HG02884 (cell line): ENCODE measurements around the gene POGLUT2.
"Not testable (repeated sequence)": the region's sequence is repeated elsewhere in the genome, so short reads cannot be mapped to it uniquely, and the experiment has no call there.

ENCODE experiments used
- ATAC-seq: cut with Tn5 transposase; IDR thresholded peaks from one replicate; pipeline ENCODE4 v1.9.1; 2021; ENCODE audit warnings: mild to moderate bottlenecking, moderate library complexity; ENCODE audit not compliant: unreplicated experiment

POGLUT2 gene

GRCh38 chr13:102812611-102813287, 14.0 kb upstream of the POGLUT2 start:
- ATAC-seq = no peak

DNA sequence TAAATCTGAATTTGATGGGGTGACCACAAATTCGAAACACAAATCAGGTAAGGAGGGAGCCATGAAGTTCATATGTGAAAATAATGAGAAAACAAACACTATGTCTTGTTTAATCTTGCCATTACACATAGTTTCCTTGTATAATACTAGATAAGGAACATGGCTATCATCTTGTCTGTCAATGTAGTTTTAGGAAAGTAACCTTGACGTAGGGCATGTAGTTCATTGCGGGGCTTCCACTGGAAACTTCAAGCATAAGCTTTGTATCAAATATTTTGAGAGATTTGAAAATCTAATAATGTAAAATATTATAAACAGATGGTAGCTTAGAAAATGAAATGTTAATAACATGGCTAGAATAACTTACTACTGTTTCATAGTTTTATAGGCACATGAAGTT, 8.9 kb upstream of the POGLUT2 start:
- no peak for ATAC-seq

DNA sequence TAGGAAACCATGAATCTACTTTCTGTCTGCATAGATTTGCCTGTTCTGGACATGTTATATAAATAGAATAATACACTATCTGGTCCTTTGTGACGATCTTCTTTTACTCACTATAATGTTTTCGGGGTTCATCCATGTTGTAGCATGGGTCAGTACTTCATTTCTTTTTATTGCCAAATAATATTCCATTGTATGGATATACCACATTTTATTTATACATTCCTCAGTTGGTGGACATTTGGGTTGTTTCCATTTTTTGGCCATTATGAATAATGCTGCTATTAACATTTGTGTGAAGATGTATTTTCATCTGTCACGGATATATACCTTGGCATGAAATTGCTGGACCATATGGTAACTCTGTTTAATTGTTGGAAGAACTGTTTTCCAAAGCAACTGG, 6.9 kb upstream of the POGLUT2 start:
- no peak for ATAC-seq

DNA sequence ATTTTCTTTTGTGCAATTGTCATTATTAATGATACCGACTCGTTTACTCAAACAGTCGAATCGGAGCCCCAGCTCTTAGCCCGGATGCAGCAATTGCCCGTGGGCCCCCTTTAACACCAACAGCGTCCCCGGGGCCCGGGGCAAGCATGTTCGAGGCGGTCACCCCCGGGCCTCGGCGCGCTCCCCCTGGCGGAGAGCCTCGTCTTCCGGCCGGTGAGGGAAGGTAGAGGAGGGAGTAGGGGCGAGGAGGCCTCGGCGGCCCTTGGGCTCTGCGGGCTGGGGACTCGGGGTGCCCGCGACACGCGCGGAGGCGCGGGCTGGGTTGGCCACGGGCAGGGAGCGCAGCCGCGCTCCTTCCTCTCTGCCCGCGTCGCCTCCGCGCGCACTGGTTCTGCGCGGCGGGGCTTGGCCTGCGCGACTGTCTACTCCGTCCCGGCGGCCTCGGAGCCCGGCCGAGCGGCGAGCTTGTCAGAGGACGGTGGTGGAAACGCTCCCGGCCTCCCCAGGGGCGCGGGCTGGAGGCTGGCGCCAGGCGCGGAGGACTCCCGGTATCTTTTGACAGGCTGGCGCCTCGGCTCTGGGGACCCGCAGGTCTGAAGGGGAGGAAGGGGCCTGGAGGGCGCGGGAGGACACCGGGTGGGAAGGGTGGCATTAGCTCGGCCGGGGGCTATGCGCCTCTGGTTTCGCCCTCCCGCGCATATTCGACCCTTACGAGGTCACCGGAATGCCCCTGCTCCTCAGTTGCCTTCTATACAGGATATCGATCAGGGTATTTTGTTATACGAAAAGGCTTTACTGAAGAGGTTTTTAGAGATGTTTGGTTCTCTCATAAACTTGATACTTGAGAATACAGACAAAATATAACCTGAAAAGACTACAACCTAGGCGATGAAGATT, 1.6 kb upstream of the POGLUT2 start:
- peak; percentile 70 for ATAC-seq

DNA sequence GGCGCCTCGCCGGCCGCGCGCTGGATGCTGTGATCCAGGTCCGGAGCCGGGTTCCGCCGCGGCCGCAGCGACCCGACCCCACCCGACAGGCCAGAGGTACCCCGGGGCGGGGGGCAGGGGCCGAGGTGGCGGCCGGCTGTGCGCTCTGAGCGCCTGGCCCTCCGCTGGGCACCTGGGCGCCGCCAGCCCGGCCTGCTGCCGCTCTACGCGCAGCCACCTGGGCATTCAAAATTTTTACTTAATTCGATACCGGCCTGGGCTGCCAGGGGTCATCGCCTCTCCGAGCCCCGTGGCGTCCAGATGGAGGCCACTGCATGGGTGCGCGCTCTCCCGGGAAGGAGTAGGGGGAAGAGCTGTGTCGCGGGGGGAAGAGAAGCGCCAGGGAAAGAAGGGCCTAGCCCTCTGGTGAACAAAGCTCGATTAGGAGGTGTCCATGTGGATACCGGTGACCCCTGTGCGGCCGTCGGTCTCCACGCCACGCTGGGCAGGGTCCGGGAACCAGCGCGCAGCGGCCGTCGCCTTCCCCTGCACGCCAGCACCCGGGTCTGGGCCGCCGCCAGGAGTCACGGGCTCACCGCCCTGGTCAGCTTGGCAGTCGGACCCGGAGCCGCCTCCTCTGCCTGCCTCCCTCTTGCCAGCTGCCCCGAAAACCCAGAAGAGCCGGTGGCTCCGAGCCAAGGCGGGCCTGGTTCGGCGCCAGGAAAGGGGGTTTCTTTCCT, 809 bp upstream of the POGLUT2 start:
- peak; percentile 3 for ATAC-seq

DNA sequence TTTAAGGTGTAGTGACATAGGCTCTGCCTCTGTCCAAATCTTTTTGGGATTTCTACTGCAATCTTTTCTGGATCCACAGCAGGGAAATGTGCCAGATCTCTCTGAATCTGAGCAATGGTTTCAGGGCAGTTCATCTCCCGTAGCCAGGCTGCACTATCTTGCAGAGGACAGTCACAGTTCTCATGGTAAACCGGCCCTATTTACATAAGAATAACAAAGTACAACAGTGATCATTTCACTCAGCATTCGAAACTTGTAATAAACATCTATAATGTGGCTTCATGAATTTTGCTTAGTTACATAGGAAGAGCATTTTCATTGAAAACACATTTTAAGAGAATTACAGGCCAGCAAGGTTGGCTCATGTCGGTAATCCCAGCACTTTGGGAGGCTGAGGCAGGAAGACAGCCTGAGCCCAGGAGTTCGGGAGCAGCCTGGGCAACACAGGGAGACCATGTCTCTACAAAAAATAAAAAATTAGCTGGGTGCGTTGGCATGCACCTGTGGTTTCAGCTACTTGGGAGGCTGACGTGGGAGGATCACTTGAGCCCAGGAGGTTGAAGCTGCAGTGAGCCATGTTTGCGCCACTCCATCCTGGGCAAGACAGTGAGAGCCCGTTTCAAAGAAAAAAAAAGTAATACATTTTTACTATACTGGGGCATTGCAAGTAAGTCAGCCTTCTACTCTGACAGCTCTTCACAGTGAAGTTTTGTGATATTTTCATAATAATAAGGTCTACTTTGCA, 5.0 kb downstream of the POGLUT2 start:
- no peak for ATAC-seq

DNA sequence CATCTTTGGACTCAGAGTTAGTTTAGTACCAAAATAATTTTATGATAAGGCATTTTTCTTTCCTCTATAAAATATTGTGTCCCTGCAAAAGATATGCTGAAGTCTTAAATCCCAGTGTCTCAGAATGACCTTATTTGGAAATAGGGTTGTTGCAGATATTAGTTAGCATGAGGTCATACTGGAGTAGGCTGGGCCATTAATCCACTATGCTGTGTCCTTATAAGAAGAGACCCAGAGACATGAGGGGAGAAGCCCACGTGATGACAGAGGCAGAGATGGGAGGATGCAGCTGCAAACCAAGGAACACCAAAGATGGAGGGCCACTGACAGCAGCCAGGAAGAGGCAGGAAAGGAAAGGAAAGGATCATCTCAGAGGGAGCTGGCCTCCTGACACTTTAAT, 6.4 kb downstream of the POGLUT2 start:
- no peak for ATAC-seq

- ATAC-seq = no peak
Observed at GRCh38 chr13:102788683-102789082, 10.1 kb downstream of the POGLUT2 start.

DNA sequence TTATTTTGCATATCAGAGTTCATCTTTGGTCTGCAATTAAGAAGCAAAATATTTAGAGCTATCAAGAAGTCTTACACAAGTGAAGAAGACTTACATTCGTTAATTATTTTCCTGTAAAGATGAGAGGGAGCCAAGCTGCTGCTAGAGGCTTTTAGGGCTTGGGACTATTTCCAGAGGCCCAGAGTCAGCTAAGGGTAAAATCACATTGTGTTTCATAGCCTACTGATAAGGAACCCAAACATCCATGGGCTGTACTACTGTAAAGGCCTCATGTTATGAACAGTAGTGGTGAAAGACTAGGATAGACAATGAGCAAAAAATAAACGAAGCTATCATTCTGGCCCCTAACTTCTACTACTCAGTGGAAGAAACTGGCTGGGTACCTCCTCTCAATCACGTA, 14.3 kb downstream of the POGLUT2 start:
- no peak for ATAC-seq

DNA sequence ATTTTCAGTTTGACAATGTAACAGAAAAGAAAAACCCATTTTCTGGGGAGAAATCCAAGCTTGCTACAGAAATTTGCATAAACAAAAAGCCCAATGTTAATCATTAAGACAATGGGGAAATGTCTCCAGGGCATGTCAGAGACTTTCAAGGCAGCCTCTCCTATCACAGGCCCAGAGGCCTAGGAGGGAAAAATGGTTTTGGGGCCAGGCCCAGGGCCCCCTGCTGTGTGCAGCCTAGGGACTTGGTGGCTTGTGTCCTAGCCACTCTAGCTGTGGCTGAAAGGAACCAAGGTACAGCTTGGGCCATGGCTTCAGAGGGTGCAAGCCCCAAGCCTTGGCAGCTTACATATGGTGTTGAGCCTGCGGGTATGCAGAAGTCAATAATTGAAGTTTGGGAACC, 17.2 kb downstream of the POGLUT2 start:
- ATAC-seq = no peak

- ATAC-seq = not testable (repeated sequence)
Observed at GRCh38 chr13:102780656-102781055, 18.1 kb downstream of the POGLUT2 start.

DNA sequence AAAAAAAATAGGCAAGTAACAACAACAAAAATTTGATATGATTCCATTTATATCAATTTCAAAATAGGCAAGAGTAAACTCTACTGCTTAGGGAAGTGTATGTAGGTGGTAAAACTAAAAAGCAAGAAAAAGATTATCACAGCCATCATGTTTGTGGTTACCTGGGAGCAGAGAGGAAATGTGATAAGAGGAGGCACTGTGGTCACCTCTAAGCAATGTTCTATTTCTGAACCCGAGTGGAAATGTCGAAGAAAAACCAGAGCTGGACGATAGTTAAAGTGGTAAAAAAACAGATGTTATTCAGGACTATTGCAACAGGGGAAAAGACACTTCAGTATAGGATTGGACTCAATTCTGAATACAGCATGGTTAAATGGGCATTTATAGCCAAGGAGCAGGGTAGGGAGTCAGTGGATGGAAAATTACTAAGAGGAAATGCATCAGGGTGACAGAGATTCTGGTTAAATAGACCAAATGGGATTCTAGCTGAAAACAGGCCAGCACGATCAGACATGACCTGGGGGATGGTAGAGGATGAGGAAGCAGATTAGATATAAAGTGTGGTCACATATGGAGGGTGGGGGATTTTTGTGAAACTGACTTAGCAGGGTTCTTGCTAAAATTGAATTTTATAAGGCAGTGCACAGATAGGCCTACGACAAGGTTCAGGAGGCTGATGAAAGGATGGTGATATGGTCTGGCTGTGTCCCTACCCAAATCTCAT, 19.2 kb downstream of the POGLUT2 start:
- ATAC-seq = peak; percentile 61

- no peak for ATAC-seq
Observed at GRCh38 chr13:102777736-102778135, 21.0 kb downstream of the POGLUT2 start.

- no peak for ATAC-seq
Observed at GRCh38 chr13:102776271-102776670, 22.5 kb downstream of the POGLUT2 start.

DNA sequence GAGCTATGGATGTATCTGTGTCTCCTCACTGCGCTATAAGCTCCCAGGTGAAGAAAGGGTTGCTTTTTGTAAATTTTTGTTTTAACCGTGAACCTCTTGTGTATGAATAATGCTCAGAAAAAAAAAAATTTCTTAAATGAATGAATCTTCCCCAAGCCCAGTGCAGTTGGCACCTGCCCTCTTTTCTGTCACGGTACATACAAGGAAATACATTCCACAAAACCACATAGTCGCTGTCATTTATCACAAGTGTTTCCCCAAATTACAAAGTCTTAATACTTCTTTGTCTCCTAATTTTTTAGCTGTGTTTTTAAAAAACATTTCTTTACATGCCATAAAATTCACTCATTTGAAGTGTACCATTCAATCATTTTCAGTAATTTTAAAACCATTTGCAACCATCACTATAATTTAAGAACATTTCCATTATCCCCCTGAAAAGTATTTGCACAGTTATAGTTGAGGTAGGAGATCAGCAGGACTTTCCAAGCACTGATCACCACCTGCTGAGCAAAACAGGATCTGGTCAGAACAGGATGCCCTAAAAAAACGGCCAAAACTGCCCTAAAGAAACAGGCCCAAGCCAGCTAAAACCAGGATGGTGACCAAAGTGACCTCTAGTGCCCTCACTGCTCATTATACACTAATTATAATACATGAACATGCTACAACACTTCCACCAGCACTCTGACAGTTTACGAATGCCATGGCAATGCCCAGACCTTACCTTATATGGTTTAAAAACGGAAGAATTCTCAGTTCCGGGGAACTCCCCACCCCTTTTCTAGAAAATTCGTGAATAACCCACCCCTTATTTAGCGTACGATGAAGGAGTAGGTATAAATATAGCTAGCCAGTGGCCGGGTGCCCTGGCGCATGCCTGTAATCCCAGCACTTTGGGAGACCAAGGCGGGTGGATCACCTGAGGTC, 23.9 kb downstream of the POGLUT2 start:
- ATAC-seq = no peak

- no peak for ATAC-seq
Observed at GRCh38 chr13:102774214-102774568, 24.6 kb downstream of the POGLUT2 start.

- peak; percentile 89 for ATAC-seq
Observed at GRCh38 chr13:102773441-102774213, 25.1 kb downstream of the POGLUT2 start, which contains the start of gene TEX30. Gene TEX30, minus strand, starts transcription at chr13:102773786. Its CDS starts 3,760 bp downstream, at chr13:102770026.

- ATAC-seq = no peak
Observed at GRCh38 chr13:102772042-102772425, 26.7 kb downstream of the POGLUT2 start.
